PC-9 (cell line): Measurements from ENCODE around the gene NPC2. TPM values are rescaled to one million over a fixed set of nuclear protein-coding genes. Genes with fewer than 3 reads are reported as not detected.
A peak's percentile ranks its signal among the peaks of the same experiment; 100 is the strongest.

Experiments
- BruUV-seq: library from RNA; stranded (reverse); fragments of 400-500 nt; replicated peaks from 2 replicates; lab custom pipeline; 2021; lab: Mats Ljungman, UMichigan
- CTCF ChIA-PET: fragments of 300-600 bp; sonication (Branson Sonifier 250); formaldehyde crosslinking; loops from one replicate; lab custom pipeline; 2022; ENCODE audit warnings: antibody characterized with exemption; lab: Charles Lee
- POLR2A ChIA-PET: fragments of 300-600 bp; sonication (Branson Sonifier 250); formaldehyde crosslinking; loops from one replicate; lab custom pipeline; 2022; ENCODE audit warnings: antibody characterized with exemption; ENCODE audit not compliant: unreplicated experiment; lab: Charles Lee
- DNase-seq, 2 experiments: peaks; one replicate each; pipeline versions ENCODE4 v3.0.0 to v3.0.0-alpha.2; 2015 to 2022; ENCODE audit warnings: mixed read lengths in 1 of 2
- H2AFZ ChIP-seq: fragments of 200-600 bp; sonication (generic); 2 replicates; pipeline ENCODE4 v1.8.1; 2017; ENCODE audit warnings: antibody characterized with exemption
- H3F3A ChIP-seq: fragments of 200-600 bp; sonication (generic); 2 replicates; pipeline ENCODE4 v1.8.1; 2017; ENCODE audit warnings: antibody characterized with exemption, mild to moderate bottlenecking, low read depth; ENCODE audit not compliant: insufficient read depth
- H3K27ac ChIP-seq: fragments of 200-600 bp; sonication (generic); 2 replicates; pipeline ENCODE4 v1.6.1; 2016; ENCODE audit warnings: mixed run types
- H3K27me3 ChIP-seq: fragments of 200-600 bp; sonication (generic); 2 replicates; pipeline ENCODE4 v1.6.1; 2016; ENCODE audit warnings: low read depth, mixed run types; ENCODE audit not compliant: insufficient read depth
- H3K36me3 ChIP-seq: fragments of 200-600 bp; sonication (generic); 2 replicates; pipeline ENCODE4 v1.6.1; 2016; ENCODE audit warnings: low read depth, mixed run types
- H3K4me1 ChIP-seq: fragments of 200-600 bp; sonication (generic); replicated peaks from 2 replicates; pipeline ENCODE4 v1.6.1; 2016; ENCODE audit warnings: mixed run types; ENCODE audit not compliant: insufficient read depth
- H3K4me2 ChIP-seq: fragments of 200-600 bp; sonication (generic); 2 replicates; pipeline ENCODE4 v1.6.1; 2017; ENCODE audit warnings: mixed run types
- H3K4me3 ChIP-seq: fragments of 200-600 bp; sonication (generic); 2 replicates; pipeline ENCODE4 v1.6.1; 2016; ENCODE audit warnings: mixed run types
- H3K79me2 ChIP-seq: fragments of 200-600 bp; sonication (generic); 2 replicates; pipeline ENCODE4 v1.6.1; 2017; ENCODE audit warnings: low read depth, mixed run types
- H3K9me2 ChIP-seq: fragments of 200-600 bp; sonication (generic); 2 replicates; pipeline ENCODE4 v1.8.1; 2017; ENCODE audit warnings: mild to moderate bottlenecking; ENCODE audit not compliant: insufficient read depth
- H3K9me3 ChIP-seq: fragments of 200-600 bp; sonication (generic); 2 replicates; pipeline ENCODE4 v1.8.1; 2016; ENCODE audit warnings: low read depth; ENCODE audit not compliant: insufficient read depth
- H4K20me1 ChIP-seq: fragments of 200-600 bp; sonication (generic); 2 replicates; pipeline ENCODE4 v1.8.1; 2017; ENCODE audit not compliant: insufficient read depth
- CTCF ChIP-seq: fragments of 200-600 bp; sonication (generic); conservative IDR thresholded peaks from 2 replicates; pipeline ENCODE4 v1.6.1; 2017; ENCODE audit warnings: mixed run types, antibody characterized with exemption, mild to moderate bottlenecking, moderate library complexity
- EZH2 ChIP-seq: fragments of 200-600 bp; sonication (generic); IDR thresholded peaks from 2 replicates; pipeline ENCODE4 v1.8.0; 2017; ENCODE audit warnings: antibody characterized with exemption, low read depth
- intact Hi-C: fragments of 100-400 bp; cut with micrococcal nuclease; formaldehyde crosslinking; loops from one replicate; pipeline ENCODE4 v1.10.0; 2022; ENCODE audit not compliant: unreplicated experiment
- total RNA-seq: library from RNA; stranded (reverse); gene quantifications from 2 replicates; pipeline ENCODE4 v1.2.3, GENCODE V29; 2021

The NPC2 gene
- total RNA-seq, 1 experiment from 2014 or later, result 1,010 TPM

GRCh38 chr14:74518221-74518620 is 25.1 kb upstream of the NPC2 start:
- Histone ChIP-seq H3K4me3 (no peak overlapping the region), H3F3A (no peaks in the 10 kb centered on the region), H4K20me1 (no peaks in the 10 kb centered on the region), H2AFZ (no peak overlapping the region), H3K9me2 (no peaks in the 10 kb centered on the region), H3K27ac (no peak overlapping the region), H3K9me3 (no peaks in the 10 kb centered on the region), H3K27me3 (no peaks in the 10 kb centered on the region), H3K36me3 (peaks cover 18% of the 10 kb centered on the region; the same call in 1 of the 2 replicates), H3K79me2 (no peaks in the 10 kb centered on the region), H3K4me1 (peaks cover 8% of the 10 kb centered on the region; the same call in 1 of the 2 replicates), H3K4me2 (no peak overlapping the region)
- CTCF ChIA-PET, result no interaction called here
- intact Hi-C loops, result no loop called here
- POLR2A ChIA-PET, result interaction anchor here (1.1 kb wide), 1 partner anchor 25 kb away, joined by 4 read pairs; the partner anchor contains the start of genes ISCA2 and NPC2
- TF ChIP-seq CTCF (no peak), EZH2 (no peak)
- BruUV-seq, result no TSS peak
- no peak for DNase-seq

GRCh38 chr14:74517731-74518130 is 24.6 kb upstream of the NPC2 start:
- no peak overlapping the region for H3K4me3 ChIP-seq
- H3K79me2 ChIP-seq, result no peaks in the 10 kb centered on the region
- BruUV-seq, result no TSS peak
- no peak overlapping the region for H3K4me2 ChIP-seq
- H3K9me2 ChIP-seq, result no peaks in the 10 kb centered on the region
- TF ChIP-seq EZH2 (no peak), CTCF (no peak)
- no peaks in the 10 kb centered on the region for H3F3A ChIP-seq
- POLR2A ChIA-PET, result interaction anchor here (1.1 kb wide), 1 partner anchor 24 kb away, joined by 4 read pairs; the partner anchor contains the start of genes ISCA2 and NPC2
- DNase-seq, result no peak
- peaks cover 22% of the 10 kb centered on the region; the same call in 1 of the 2 replicates for H3K36me3 ChIP-seq
- intact Hi-C loops, result no loop called here
- H3K27me3 ChIP-seq, result no peaks in the 10 kb centered on the region
- H3K9me3 ChIP-seq, result no peaks in the 10 kb centered on the region
- CTCF ChIA-PET, result no interaction called here
- no peak overlapping the region for H3K27ac ChIP-seq
- peaks cover 8% of the 10 kb centered on the region; the same call in 1 of the 2 replicates for H3K4me1 ChIP-seq
- H4K20me1 ChIP-seq, result no peaks in the 10 kb centered on the region
- H2AFZ ChIP-seq, result no peak overlapping the region

- Histone ChIP-seq H4K20me1 (no peaks in the 10 kb centered on the region), H3K4me1 (peaks cover 8% of the 10 kb centered on the region; the same call in 1 of the 2 replicates), H2AFZ (no peak overlapping the region), H3K9me3 (no peaks in the 10 kb centered on the region), H3F3A (no peaks in the 10 kb centered on the region), H3K9me2 (no peaks in the 10 kb centered on the region), H3K4me3 (no peak overlapping the region), H3K4me2 (no peak overlapping the region), H3K36me3 (peaks cover 19% of the 10 kb centered on the region; the same call in 1 of the 2 replicates), H3K79me2 (no peaks in the 10 kb centered on the region), H3K27ac (no peak overlapping the region), H3K27me3 (no peaks in the 10 kb centered on the region)
- POLR2A ChIA-PET, result interaction anchor here (0.6 to 0.9 kb wide), 3 partner anchors 50 to 883 kb away, joined by 3 to 7 read pairs (median 5); no protein-coding TSS in a partner anchor
- peak in 1 of 2 experiments; percentile 86 for DNase-seq
- TF ChIP-seq CTCF (no peak), EZH2 (no peak)
- intact Hi-C loops, result no loop called here
- BruUV-seq, result no TSS peak
- CTCF ChIA-PET, result interaction anchor here (0.5 kb wide), 1 partner anchor 17 kb away, joined by 3 read pairs; no protein-coding TSS in a partner anchor
Observed at GRCh38 chr14:74516451-74517160, 23.5 kb upstream of the NPC2 start.
